Fibroblast of mammary gland (primary cell): ENCODE measurements around the gene PBRM1.

Experiments used
- DNase-seq: peaks from one replicate; pipeline ENCODE4 v3.0.0-alpha.2; 2010; ENCODE audit warnings: low read depth
- H3K4me3 ChIP-seq: 2 replicates; pipeline ENCODE4 v1.5.1; 2011; ENCODE audit warnings: low read depth, mild to moderate bottlenecking, low read length, moderate library complexity; ENCODE audit not compliant: control insufficient read depth
- TF ChIP-seq, protein P1 (sequence below): conservative IDR thresholded peaks from 2 replicates; pipeline ENCODE4 v1.5.1; 2011; ENCODE audit warnings: low read depth, low read length, inconsistent platforms; ENCODE audit not compliant: control insufficient read depth, insufficient read depth

The PBRM1 gene

DNA sequence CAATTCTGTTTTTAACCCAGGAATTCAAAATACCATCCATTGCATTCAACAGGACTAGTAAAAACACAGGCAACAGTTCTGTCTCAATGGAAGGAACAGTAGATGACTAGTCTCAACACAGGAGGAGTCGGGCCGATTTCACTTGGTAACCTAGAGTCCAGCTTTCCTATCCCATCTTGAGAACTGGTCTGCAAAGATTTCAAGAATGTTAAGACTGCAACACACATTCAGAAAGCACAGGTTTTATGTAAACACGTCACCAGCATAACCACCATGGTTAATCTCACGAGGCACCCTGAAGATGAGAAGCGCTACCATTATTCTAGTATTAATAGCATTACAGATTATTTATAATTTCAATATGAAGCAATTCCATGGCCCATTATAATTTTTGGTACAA, 127.3 kb downstream of the PBRM1 start:
- no peak overlapping the region for H3K4me3 ChIP-seq
- DNase-seq: no peak
- TF ChIP-seq, protein P1, sequence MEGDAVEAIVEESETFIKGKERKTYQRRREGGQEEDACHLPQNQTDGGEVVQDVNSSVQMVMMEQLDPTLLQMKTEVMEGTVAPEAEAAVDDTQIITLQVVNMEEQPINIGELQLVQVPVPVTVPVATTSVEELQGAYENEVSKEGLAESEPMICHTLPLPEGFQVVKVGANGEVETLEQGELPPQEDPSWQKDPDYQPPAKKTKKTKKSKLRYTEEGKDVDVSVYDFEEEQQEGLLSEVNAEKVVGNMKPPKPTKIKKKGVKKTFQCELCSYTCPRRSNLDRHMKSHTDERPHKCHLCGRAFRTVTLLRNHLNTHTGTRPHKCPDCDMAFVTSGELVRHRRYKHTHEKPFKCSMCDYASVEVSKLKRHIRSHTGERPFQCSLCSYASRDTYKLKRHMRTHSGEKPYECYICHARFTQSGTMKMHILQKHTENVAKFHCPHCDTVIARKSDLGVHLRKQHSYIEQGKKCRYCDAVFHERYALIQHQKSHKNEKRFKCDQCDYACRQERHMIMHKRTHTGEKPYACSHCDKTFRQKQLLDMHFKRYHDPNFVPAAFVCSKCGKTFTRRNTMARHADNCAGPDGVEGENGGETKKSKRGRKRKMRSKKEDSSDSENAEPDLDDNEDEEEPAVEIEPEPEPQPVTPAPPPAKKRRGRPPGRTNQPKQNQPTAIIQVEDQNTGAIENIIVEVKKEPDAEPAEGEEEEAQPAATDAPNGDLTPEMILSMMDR: no peak

DNA sequence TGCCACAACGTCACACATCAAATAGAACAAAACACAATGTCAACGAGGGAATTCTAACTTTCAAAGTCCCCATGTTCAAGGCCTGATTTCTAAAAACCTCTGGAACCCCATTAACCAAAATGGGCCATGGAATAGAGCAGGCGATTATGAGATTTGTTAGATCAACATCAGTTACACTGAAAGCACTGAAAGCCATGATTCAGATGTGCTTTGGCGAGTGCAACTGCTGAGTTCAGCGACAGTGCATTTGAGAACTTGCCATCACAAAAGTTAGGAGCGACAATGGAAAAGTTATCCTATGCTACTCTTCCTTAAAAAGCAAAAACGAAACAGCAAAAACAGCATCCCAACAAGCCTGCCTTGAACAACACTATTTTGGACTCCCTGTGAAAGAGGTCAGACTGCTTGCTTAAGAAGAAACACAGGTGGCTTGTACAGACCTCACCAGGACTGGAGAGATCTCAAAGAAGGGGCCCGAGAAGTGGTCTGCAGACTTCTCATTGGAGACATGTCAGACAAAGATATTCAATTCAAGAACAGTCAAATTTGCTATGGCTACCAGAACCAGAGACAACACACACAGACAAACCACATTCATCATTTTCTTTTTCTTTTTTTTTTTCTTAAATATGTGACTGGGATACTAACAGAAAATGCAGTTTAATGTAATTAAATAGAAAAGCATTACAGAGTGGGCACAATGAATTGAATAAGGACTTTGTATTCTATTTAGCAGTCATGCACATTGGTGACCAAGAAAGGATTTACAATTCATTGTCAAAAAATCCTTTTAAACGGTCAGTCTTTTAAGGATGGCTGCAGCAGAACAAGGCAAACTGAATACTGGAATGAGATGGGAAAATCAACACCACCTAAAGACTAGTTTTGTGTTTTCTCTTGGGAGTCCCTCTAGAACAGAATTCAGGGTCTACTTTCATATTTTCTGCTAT, 128.4 kb downstream of the PBRM1 start:
- H3K4me3 ChIP-seq: no peak overlapping the region
- TF ChIP-seq, protein P1: no peak
- DNase-seq: no peak

DNA sequence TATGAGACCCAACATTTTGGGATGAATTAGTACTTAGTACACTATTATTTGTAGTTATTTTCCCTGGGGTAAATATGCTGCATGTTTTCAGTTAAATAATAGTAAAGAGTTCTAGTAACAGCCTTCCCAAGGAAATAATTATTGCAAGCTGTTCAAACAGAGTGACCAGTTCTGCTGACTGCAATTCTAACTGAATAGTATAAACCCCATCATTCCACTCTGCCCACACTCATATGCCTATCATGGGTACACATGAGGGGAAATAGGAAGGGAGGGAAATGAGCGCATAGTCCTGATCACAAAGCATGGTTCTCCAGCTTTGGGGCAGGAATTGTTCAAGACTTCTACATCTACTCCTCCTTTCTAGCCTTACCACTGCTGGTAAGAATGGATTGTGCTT, 130.7 kb downstream of the PBRM1 start:
- TF ChIP-seq, protein P1: no peak
- DNase-seq: peak; percentile 62

DNA sequence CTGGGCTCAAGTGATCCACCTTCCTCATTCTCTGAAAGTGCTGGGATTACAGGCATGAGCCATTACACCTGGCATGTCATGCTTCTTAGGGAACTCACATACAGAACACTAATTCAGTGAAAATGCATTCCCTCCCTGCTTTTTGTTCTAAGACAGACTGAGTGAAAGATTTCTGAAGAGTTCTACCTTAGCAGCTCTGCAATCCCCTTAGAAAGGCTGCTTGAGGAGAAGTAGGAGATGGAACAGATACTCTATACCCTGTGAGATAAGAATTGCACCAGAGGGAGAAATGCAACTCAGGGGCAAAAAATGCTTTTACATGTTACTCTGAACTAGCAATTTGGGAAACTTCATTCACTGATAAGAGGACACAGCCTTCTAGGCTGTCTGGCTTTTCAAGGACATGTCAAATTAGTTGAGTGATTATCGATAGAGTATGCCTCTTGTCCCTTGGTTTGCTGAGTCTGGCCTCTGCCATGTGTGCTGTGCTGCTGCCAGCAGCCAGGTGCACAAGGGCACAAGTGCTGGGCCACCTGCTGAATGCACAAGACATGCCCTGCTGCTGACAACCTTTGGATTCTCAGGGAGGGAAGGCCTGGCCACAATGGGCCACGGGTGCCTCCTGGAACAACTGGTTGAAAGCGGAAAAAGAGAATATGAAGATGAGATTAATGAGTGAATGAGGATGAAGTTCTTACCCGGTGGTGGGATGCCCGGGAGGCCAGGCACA, 131.5 kb downstream of the PBRM1 start:
- TF ChIP-seq, protein P1: no peak
- no peak overlapping the region for H3K4me3 ChIP-seq
- DNase-seq: no peak

More for the DNA sequence above, 130.7 kb downstream of the PBRM1 start:
- H3K4me3 ChIP-seq: no peak overlapping the region

DNA sequence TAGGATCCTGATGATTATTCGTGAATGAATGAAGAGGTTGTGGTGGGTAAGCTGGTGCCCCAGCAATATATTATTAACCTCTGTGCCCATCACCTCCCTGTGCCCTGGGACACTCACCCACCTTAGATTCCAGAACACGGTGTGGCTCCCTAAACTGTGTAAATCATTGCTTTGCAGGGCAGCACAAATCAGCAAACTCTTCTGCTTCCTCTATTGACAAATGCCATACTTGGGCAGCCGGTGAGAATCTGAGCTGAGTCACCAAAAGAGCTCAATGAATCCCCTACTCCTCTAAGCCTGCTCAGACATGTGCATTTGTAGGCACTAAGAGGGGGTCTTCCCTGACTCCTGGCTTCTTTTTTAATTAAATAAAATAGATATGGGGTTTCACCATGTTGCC, 133.6 kb downstream of the PBRM1 start:
- TF ChIP-seq, protein P1: no peak
- DNase-seq: no peak

DNA sequence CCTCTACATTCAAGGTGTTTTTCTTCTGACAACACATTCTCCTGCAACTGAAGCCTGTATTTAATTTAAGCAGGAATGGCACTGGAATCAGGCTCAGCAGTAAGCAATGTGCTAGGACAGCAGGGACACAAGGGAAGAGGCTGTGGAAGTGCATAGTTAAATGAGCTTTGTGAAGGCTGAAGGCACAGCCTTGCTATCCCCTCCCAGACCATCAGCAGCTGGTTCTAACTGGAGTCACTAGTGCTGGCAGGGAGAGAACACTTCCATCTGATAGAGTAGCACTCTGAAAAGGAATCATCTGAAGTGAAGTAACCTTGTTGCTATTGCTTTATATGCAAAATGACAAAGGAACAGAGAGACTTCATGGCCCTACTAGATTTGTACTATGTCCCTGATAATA, 134.6 kb downstream of the PBRM1 start:
- H3K4me3 ChIP-seq: no peak overlapping the region
- DNase-seq: no peak
- TF ChIP-seq, protein P1: no peak

More for the DNA sequence above, 133.6 kb downstream of the PBRM1 start:
- no peak overlapping the region for H3K4me3 ChIP-seq
